Omental fat pad (tissue), 4 donors: ENCODE results near the gene FCRL1. TPM values are rescaled to one million over a fixed set of nuclear protein-coding genes. Genes with fewer than 3 reads are reported as not detected.

ENCODE experiments used
- ATAC-seq: fragments of 150-250 bp; one replicate; pipeline ENCODE4 v1.9.1; 2016; ENCODE audit warnings: mild to moderate bottlenecking, moderate library complexity; ENCODE audit not compliant: low FRiP score
- DNase-seq: peaks from one replicate; pipeline ENCODE4 v3.0.0-alpha.2; 2019; ENCODE audit warnings: low spot score
- CTCF ChIP-seq, 3 donors: fragments of 450-650 bp; IDR thresholded peaks; one replicate each; pipeline ENCODE4 v1.5.1; 2016 to 2017; ENCODE audit warnings: antibody characterized with exemption in 3 of 3, mild to moderate bottlenecking in 3 of 3, moderate library complexity in 2 of 3
- total RNA-seq, 4 donors: library from RNA; depleted of rRNA; stranded (reverse); fragments of >200 nt; gene quantifications; one replicate each; pipeline ENCODE4 v1.1.0, GENCODE V29; 2016

Gene FCRL1
- total RNA-seq, 4 donors from 2014 or later = 0.28 to 0.38 (median 0.32) TPM; not detected in 1

DNA sequence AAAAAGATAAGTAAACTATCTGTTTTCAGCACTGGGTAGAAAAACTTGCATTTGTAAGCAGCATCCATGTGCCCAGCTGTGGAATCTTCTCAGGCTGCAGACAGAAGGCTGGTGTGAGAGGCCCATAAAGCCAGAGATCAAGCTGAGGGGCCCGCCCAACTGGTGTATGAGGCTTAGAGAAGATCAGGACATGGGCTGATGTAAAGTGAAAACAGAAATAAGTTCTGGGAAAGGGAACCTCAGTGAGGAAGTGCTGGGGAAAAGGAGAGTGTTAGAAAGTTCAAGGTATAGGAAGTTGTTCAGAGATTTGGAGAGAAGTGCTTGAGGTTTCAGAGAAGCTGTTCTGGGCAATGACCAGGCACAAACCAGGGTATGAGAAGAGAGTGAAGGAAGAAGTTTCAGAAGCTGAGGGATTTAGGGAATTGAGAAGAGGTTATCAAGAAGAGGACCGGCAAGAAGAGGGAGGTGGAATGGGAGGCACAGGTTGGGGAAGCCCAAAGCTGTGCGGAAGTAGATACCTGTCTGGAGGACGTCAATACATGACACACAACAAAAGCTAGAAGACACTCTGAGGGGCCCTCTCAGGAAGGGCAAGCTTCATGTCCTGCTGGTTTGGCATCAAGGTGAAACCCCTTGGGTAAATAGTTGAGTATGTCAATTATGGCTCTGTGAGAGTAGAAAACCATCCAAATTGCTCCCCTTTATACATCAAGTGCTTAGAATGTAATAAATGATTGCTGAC is 24.3 kb upstream of the FCRL1 start:
- ATAC-seq (no peak), DNase-seq (no peak)
- no peak for TF ChIP-seq CTCF (IDR thresholded peaks at IDR 0.05)

- DNase-seq (no peak), ATAC-seq (no peak)
- TF ChIP-seq CTCF (IDR thresholded peaks at IDR 0.05) = no peak
Observed at GRCh38 chr1:157842939-157843338, 23.0 kb upstream of the FCRL1 start.

GRCh38 chr1:157841708-157842107 is 21.8 kb upstream of the FCRL1 start, which contains the start of gene CD5L:
Gene CD5L (minus strand): TSS chr1:157841808. CDS start chr1:157841701, 107 bp downstream.
- ATAC-seq (no peak), DNase-seq (no peak)
- TF ChIP-seq CTCF (IDR thresholded peaks at IDR 0.05) = no peak

GRCh38 chr1:157838966-157839365 is 19.0 kb upstream of the FCRL1 start:
- ATAC-seq (no peak), DNase-seq (no peak)
- no peak for TF ChIP-seq CTCF (IDR thresholded peaks at IDR 0.05)

DNA sequence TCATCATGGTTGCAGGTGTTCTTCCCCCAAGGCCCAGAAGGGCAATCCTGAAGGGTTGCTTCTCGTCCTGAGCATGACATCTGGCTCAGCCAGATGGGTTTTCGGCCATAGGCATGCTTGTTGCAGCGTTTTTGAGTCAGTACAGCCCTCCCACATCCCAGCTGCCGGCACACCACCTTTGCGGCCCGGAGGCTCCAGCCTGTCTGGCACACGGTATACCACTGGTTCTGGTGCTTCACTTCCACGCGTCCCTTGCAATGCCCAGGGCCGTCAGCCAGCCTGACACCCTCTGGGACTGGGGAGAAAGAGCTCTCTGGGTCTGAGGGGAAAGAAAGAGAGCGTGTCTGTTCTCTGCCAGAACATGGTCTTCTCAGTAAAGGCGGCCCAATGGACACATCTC is 14.5 kb upstream of the FCRL1 start:
- no peak for TF ChIP-seq CTCF (IDR thresholded peaks at IDR 0.05)
- no peak for DNase-seq
- ATAC-seq = no peak

DNA sequence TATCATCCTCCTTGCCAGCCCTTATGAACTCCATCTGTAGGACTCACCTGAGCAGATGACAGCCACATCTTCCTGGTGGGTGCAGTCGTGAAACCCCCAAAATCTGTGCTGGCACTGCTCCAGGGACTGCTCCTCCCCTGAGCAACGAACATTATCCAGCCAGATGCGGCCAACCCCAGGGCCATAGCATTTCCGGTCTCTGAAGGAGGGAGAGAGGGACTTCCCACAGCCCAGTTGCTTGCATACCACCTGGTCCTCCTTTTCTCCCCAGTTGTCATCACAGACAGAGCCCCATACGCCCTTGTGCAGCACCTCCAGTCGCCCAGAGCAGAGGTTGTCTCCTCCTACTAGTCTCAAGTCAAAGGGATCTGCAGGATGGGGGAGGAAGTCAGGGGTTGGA is 13.2 kb upstream of the FCRL1 start:
- DNase-seq = no peak
- no peak for ATAC-seq
- no peak for TF ChIP-seq CTCF (IDR thresholded peaks at IDR 0.05)

DNA sequence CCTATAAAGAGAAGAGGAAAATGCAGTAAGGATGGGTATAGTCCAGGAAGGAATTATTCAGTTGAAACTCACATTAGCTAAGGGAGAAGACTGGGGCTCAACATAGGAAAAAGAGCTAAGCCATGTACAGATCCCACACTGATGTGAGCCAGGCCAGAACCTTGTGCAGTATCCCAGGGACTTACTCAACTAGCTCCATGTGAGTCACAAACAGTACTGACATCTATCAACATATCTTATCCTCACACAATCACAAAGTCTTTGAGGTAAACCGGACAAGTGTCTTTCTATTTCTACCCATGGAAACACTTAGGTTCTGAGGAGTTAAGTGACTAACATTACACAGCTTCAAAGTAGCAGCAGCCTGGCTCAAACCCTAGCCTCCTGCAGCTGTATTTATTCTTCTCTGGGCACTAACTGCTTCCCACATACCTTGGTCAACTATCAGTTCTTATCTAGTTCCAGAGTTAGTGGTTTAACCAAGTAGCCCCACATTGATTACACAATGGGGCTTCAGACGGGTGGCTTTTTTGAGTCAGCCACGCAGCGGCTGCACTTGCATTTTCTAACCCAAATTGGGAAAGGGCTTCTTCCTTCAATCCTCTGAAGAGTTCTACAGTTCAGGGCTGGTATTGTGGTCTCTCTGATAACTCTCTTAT is 12.2 kb upstream of the FCRL1 start:
- TF ChIP-seq CTCF (IDR thresholded peaks at IDR 0.05) = no peak
- ATAC-seq (no peak), DNase-seq (no peak)
